Measurements from ENCODE around the gene RABL3.
"Not testable (repeated sequence)": the region's sequence is repeated elsewhere in the genome, so short reads cannot be mapped to it uniquely, and the experiment has no call there.

Gene RABL3

DNA sequence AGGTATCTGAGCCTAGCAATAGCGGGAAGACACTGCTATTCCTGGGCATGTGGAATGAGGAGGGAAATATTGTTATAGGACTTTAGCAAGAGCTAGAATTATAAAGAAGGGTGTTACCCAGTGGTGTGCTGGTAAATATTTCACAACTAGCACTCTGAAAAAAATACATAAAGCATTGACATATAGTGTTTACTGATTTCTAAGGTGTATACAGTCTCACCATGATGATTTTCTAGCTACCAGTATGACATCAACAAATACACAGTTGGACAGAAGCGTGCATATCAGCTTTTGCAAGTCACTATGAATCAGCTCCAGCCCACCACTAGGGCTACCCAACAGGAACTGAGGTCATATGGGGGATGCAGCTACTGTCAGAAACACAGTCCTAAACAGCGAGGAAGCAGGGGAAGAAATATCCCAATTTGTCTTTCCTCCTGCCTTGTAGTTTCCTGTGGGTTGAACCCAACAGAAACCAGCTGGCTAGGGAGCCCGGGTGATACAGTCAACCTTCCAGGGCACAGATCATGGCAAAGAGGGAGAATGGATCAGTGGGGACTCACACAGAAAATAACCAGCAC lies 99.9 kb downstream of the RABL3 start:
- DNase-seq (ENCODE audit: low spot score) = no peak

DNA sequence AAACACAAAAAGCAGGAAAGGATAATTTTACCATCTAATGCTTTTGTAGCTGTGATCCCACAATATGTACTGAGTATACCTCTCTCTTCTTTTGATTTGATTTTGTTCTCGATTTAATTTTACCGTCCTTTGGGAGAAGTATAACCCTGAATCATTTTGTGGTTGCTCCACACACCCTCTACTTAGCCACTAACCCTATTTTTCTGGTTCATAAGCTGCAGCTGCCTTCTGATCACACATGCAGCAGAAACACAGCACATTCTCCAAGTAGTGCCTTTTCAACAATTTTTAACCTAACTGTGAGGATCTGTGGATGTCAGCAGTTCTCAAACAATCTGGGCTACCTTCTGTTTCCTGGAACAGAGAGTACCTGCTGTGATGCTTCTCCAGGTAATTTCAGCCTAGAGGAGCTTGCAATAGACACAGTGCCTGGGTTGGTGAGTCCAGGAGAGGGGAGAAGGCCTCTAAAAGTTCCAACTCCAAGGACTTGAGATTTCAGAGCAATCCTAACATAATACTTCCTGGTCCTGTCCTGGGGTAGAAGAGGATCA lies 100.5 kb downstream of the RABL3 start:
- no peak for DNase-seq (ENCODE audit: low spot score)

DNA sequence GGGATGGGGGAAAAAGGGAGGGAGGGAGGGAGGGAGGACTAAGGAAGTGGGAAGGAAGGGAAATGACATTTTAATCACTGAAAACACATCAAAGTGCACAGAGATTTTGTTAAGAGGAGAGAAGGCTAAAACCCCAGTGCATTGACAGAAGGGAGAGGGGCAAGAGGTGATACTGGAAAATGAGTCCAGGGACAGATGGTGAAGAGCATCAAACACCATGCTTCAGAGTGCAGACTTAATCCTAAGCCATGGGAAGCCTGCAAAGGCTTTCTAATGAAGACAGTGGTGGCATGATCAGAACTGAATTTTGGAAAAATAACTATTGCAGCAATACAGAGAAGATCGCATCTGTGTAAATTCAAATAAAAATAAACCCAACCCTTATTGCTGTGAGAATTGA lies 102.1 kb downstream of the RABL3 start:
- DNase-seq (ENCODE audit: low spot score) = no peak

DNA sequence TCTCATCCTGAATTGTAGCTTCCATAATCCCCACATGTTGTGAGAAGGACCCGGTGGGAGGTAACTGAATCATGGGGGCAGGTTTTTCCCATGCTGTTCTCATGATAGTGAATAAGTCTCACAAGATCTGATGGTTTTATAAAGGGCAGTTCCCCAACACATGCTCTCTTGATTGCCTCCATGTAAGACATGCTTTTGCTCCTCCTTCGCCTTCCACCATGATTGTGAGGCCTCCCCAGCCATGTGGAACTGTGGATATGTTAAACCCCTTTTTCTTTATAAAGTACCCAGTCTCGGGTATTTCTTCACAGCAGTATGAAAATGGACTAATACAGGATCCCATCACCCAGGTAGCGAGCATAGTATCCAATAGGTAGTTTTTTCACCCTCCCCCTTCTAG lies 103.5 kb downstream of the RABL3 start:
- not testable (repeated sequence) for DNase-seq (ENCODE audit: low spot score)

DNA sequence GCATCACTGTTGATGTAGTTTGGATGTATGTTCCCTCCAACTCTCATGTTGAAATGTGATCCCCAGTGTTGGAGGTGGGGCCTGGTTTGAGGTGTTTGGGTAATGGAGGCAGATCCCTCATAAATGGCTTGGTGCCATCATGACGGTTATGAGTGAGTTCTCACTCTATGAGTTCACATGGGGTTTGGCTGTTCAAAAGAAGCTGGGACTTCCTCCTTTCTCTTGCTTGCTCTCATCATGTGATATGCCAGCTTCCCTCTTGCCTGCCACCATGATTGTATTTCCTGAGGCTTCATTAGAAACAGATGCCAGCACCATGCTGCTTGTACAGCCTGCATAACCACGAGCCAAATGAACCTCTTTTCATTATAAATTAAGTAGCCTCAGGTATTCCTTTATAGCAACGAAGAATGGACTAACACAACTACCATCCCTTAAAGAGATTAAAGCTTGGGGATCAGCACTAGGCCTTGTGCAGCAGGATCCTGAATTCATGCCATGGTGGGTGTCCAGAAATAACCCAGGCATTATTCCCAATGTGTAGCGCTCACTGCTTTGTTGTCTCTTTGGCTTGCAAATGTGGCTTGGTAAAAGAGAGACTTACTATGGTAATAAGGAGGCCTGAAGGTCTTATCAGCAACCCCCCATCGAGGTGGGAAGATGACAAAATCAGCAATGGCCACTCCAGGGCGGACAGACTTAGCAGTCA lies 104.3 kb downstream of the RABL3 start:
- no peak for DNase-seq (ENCODE audit: low spot score)

DNA sequence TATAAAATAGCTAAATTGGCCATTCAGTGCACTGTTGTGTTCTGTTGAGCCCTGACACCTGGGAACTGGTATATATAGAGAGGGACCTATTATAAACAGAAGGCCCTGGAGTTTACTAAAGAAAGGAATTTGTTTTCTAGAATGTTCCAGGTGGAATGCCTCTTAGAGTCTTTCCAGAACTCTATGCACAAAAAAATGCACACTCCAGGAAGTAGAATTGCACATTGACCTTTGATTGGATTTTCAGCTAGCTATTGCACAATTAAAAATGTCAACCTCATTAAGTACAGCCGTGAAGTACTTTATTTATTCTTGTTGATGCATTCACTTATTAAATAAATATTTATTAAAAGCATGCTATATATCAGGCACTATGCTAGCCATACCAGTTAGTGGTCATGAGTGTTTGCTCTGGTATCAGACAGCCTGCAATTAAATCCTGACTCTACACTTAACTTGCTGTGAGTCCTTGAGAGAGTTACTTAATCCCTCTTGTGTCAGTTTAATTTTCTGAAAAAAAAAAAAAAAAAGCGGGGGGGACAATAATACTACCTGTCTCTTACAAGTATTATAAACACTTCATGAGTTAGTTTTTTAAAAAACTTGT lies 105.4 kb downstream of the RABL3 start:
- no peak for DNase-seq (ENCODE audit: low spot score)
